Stimulated activated CD8-positive, alpha-beta memory T cell treated with anti-CD3 and anti-CD28 coated beads, Interleukin-15, amount 100 ng/mL, for 48 hours (primary cell): ENCODE measurements around the gene NPR3.
"Not testable (repeated sequence)": the region's sequence is repeated elsewhere in the genome, so short reads cannot be mapped to it uniquely, and the experiment has no call there.

ENCODE experiments used
- DNase-seq, 2 donors: peaks; one replicate each; pipeline ENCODE4 v3.0.0-alpha.2; 2020; ENCODE audit warnings: low read depth in 2 of 2

The NPR3 gene

GRCh38 chr5:32767948-32768467, 56.9 kb downstream of the NPR3 start:
- no peak for DNase-seq

GRCh38 chr5:32769711-32770110, 58.6 kb downstream of the NPR3 start:
- DNase-seq, result no peak

- no peak for DNase-seq
Measured at GRCh38 chr5:32770444-32770843, 59.3 kb downstream of the NPR3 start.

GRCh38 chr5:32771037-32771436, 59.9 kb downstream of the NPR3 start:
- DNase-seq, result no peak

GRCh38 chr5:32773944-32774343, 62.8 kb downstream of the NPR3 start:
- DNase-seq, result no peak

GRCh38 chr5:32776200-32776599, 65.1 kb downstream of the NPR3 start:
- DNase-seq, result no peak

GRCh38 chr5:32777222-32777621, 66.1 kb downstream of the NPR3 start:
- no peak for DNase-seq

GRCh38 chr5:32777733-32778132, 66.6 kb downstream of the NPR3 start:
- DNase-seq, result no peak

- no peak for DNase-seq
Measured at GRCh38 chr5:32778403-32778802, 67.3 kb downstream of the NPR3 start.

- no peak for DNase-seq
Measured at GRCh38 chr5:32779754-32780415, 68.8 kb downstream of the NPR3 start.

- DNase-seq, result no peak
Measured at GRCh38 chr5:32780508-32780919, 69.4 kb downstream of the NPR3 start.

- DNase-seq, result no peak
Measured at GRCh38 chr5:32783661-32784060, 72.5 kb downstream of the NPR3 start.

- DNase-seq, result no peak
Measured at GRCh38 chr5:32785611-32786254, 74.6 kb downstream of the NPR3 start.

GRCh38 chr5:32786311-32786710, 75.2 kb downstream of the NPR3 start:
- DNase-seq, result no peak

GRCh38 chr5:32790411-32790951, 79.4 kb downstream of the NPR3 start:
- no peak for DNase-seq

- DNase-seq, result no peak
Measured at GRCh38 chr5:32791536-32792243, 80.6 kb downstream of the NPR3 start.

GRCh38 chr5:32794086-32794485, 83.0 kb downstream of the NPR3 start:
- DNase-seq, result no peak

GRCh38 chr5:32802764-32803163, 91.6 kb downstream of the NPR3 start:
- DNase-seq, result no peak

GRCh38 chr5:32803656-32804055, 92.5 kb downstream of the NPR3 start:
- DNase-seq, result no peak

- DNase-seq, result not testable (repeated sequence)
Measured at GRCh38 chr5:32805462-32805861, 94.3 kb downstream of the NPR3 start.

- no peak for DNase-seq
Measured at GRCh38 chr5:32805971-32806638, 95.0 kb downstream of the NPR3 start.

GRCh38 chr5:32808783-32809182, 97.7 kb downstream of the NPR3 start:
- no peak for DNase-seq
